ENCODE results near the gene GABBR2.

- TF ChIP-seq CTCF (conservative IDR thresholded peaks at IDR 0.05; ENCODE audit: low read length) (no peak), EZH2phosphoT487 (IDR thresholded peaks at IDR 0.05; ENCODE audit: borderline replicate concordance, low read depth, low read length) (no peak)
These were observed 6.1 kb upstream of the GABBR2 start for GRCh38 chr9:98714833-98715232.
